HK-2 (cell line): ENCODE measurements around the gene CYLD.

ENCODE experiments used
- DNase-seq: peaks from one replicate; pipeline ENCODE4 v3.0.0-alpha.2; 2018; ENCODE audit not compliant: unreplicated experiment

CYLD gene

GRCh38 chr16:50740736-50741135, 1.1 kb upstream of the CYLD start:
- DNase-seq: no peak

DNA sequence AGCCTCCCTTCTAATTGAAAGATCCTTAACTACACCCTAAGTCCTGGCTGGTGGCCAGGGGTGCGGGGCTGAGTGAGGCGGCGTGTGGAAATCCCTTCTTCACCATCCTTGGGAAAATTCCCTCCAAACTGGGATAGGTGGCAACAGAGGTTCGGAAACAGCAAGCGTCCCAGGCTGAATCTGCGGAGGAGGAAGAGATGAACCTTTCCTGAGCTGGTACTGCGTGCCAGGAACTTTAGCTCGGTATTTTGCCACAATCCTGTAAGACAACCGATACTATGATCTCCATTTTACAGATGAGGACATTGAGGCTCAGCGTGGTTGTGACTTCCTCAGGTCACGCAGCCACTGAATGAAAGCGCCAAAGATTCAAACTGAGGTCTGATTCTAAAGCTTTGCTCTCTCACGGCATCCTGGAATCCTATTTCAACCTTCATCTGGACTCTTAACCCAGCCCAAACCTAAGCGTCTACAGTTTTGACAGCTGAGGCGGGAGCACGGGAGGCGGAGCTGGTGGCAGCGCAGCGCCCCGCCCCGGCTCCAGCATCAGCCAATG, 583 bp upstream of the CYLD start:
- no peak for DNase-seq

- DNase-seq: peak; percentile 17
Observed at GRCh38 chr16:50742576-50743200, 802 bp downstream of the CYLD start.

GRCh38 chr16:50743581-50744225, 1.8 kb downstream of the CYLD start:
- DNase-seq: no peak

- no peak for DNase-seq
Observed at GRCh38 chr16:50744881-50745280, 3.0 kb downstream of the CYLD start.

GRCh38 chr16:50745940-50746339, 4.1 kb downstream of the CYLD start:
- no peak for DNase-seq

- DNase-seq: no peak
Observed at GRCh38 chr16:50747207-50747956, 5.5 kb downstream of the CYLD start.

DNA sequence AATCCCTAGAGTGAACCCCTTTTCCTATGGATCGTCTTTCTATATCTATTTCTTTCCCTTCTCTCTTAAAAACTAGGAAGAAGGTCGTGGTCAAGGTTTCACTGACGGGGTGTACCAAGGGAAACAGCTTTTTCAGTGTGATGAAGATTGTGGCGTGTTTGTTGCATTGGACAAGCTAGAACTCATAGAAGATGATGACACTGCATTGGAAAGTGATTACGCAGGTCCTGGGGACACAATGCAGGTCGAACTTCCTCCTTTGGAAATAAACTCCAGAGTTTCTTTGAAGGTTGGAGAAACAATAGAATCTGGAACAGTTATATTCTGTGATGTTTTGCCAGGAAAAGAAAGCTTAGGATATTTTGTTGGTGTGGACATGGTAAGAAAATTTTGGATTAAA, 9.6 kb downstream of the CYLD start:
- no peak for DNase-seq

- DNase-seq: no peak
Observed at GRCh38 chr16:50752471-50753235, 10.8 kb downstream of the CYLD start.

- DNase-seq: no peak
Observed at GRCh38 chr16:50756473-50756872, 14.6 kb downstream of the CYLD start.

- DNase-seq: no peak
Observed at GRCh38 chr16:50761267-50761666, 19.4 kb downstream of the CYLD start.

DNA sequence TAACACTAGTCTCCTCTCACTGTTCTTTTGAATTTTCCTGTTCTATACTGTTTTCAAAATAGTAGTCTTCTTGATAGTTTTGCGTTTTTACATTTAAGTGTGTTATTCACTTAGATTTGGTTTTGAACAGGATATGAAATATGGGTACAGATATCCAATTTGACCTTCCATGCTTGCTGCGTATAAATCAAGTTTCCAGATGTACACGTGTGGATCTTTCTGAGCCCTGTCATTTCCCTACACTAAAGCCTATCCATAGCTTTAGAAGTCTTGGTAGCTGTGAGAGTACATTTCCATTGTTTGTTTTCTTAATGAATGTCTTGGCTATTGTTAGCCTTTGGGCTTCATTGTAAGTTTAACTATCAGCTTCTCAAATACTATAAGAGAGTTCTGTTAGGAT, 20.4 kb downstream of the CYLD start:
- DNase-seq: no peak

DNA sequence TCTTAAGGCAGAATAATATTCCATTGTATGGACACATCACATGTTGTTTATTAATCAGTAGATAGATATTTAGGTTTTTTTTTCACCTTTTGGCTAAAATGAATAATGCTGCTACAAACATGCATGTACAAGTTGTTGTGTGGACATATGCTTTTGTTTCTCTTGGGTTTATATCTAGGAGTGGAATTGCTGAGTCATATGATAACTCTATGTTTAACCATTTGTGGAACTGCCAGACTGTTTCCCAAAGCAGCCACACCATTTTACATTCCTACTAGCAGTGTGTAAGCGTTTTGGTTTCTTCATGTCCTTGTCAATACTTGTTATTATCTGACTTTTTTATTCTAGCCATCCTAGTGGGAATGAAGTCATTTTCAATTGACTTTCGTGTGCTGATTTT, 21.3 kb downstream of the CYLD start:
- no peak for DNase-seq

DNA sequence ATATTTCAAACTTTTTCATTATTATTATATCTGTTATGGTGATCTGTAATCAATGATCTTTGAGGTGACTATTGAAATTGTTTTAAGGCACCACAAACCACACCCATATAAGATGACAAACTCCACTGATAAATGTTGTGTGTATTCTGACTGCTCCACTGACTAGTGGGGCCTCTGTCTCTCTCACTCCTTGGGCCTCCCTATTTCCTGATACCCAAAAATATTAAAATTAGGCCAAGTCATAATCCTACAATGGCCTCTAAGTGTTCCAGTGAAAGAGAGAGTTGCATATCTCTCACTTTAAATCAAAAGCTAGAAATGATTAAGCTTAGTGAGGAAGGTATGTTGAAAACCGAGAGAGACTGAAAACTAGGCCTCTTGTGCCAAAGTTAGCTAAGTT, 23.4 kb downstream of the CYLD start:
- no peak for DNase-seq

- no peak for DNase-seq
Observed at GRCh38 chr16:50765861-50766260, 24.0 kb downstream of the CYLD start.

- no peak for DNase-seq
Observed at GRCh38 chr16:50767197-50767596, 25.3 kb downstream of the CYLD start.

GRCh38 chr16:50771366-50771765, 29.5 kb downstream of the CYLD start:
- no peak for DNase-seq

DNA sequence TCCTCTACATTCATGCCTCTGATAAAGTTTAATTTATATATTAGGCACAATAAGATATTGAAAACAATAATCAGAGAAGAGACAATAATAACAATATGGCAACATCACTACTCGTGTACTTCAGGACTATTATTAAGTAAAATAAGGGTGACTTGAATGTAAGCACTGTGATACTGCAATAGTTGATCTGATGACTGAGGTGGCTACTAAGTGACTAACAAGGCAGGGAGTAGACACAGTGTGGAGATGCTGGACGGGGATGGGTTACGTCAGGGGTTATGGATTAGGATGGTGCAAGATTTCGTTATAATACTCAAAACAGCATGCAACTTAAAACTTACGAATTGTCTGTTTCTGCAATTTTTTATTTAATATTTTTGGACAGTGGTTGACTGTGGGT, 32.5 kb downstream of the CYLD start:
- DNase-seq: no peak

- DNase-seq: no peak
Observed at GRCh38 chr16:50774960-50775359, 33.1 kb downstream of the CYLD start.

- no peak for DNase-seq
Observed at GRCh38 chr16:50776037-50776436, 34.2 kb downstream of the CYLD start.

DNA sequence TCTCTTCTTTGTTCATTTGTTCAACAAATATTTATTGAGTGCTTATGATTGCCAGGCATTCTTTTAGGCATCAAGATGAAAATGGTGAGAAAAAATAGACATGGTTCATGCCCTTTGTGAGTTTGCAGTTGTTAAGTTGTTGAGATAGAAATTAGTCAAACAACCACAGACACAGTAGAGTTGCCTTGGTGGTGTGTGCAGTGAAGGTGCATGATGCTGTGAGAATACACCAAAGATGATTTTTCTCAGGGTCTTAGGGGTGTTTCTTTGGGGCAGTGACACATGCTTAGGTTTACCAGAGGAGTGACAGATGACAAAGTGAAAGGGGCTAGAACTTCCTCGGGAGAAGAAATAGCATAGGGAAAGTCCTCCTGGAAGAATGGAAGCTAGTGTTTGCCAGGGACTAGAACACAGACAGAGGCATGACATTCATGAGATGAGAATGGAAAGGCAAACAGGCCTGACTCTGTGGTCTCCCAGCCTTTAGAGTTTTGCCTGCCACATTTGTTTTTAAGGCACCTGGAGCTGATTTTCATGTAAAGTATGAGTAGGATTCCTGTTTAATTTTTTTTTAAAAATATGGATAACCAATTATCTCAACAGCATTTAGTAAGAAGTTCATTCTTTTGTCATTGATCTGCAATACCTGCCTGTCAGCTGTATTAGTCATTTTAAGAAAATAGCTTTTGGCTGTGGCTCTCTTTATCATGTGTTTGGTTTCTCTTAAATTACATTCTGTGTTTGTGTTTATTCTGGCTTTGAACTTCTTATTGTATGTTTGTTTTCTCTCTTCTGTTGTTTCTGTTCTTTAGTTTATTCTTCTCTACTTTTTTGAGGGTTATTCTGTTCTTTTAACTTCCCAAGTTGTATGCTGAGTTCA, 36.6 kb downstream of the CYLD start:
- DNase-seq: no peak
